SU-DHL-6 (cell line): ENCODE measurements around the gene TIMP3.

Experiments used
- H2AFZ ChIP-seq: fragments of 200-600 bp; sonication (generic); 2 replicates; pipeline ENCODE4 v1.6.1; 2014; ENCODE audit warnings: low read depth, mild to moderate bottlenecking, moderate library complexity, mixed read lengths, antibody characterized with exemption, low read length; ENCODE audit not compliant: severe bottlenecking
- H3F3A ChIP-seq: fragments of 200-600 bp; shearing (Covaris generic); 2 replicates; pipeline ENCODE4 v1.6.0; 2016; ENCODE audit warnings: antibody characterized with exemption, mild to moderate bottlenecking; ENCODE audit not compliant: insufficient read depth
- H3K27ac ChIP-seq: fragments of 200-600 bp; sonication (generic); 2 replicates; pipeline ENCODE4 v1.5.1; 2016; ENCODE audit warnings: low read depth, mild to moderate bottlenecking, low read length, moderate library complexity, mixed read lengths
- H3K27me3 ChIP-seq: fragments of 200-600 bp; sonication (generic), shearing (Covaris generic); 2 replicates; pipeline ENCODE4 v1.6.0; 2014; ENCODE audit warnings: mild to moderate bottlenecking, low read length
- H3K36me3 ChIP-seq: fragments of 200-600 bp; sonication (generic); 2 replicates; pipeline ENCODE4 v1.6.1; 2014; ENCODE audit warnings: mild to moderate bottlenecking, low read length, mixed read lengths
- H3K4me2 ChIP-seq: fragments of 300-600, 200-600 bp; shearing (Covaris generic), sonication (generic); 2 replicates; pipeline ENCODE4 v1.6.0; 2014; ENCODE audit warnings: low read length, low read depth, mild to moderate bottlenecking; ENCODE audit not compliant: poor library complexity, severe bottlenecking
- H3K4me3 ChIP-seq: fragments of 200-600 bp; sonication (generic); 2 replicates; pipeline ENCODE4 v1.5.1; 2014; ENCODE audit warnings: antibody characterized with exemption, low read length, mild to moderate bottlenecking, mixed read lengths; ENCODE audit not compliant: insufficient read depth, poor library complexity, severe bottlenecking
- H3K79me2 ChIP-seq: fragments of 200-600 bp; sonication (generic); 2 replicates; pipeline ENCODE4 v1.6.1; 2014; ENCODE audit warnings: mild to moderate bottlenecking, low read length, moderate library complexity; ENCODE audit not compliant: insufficient read depth
- H3K9ac ChIP-seq: fragments of 200-600 bp; sonication (generic); 2 replicates; pipeline ENCODE4 v1.7.0; 2014; ENCODE audit warnings: mild to moderate bottlenecking, low read length
- H3K9me2 ChIP-seq: fragments of 200-600 bp; sonication (generic); replicated peaks from 2 replicates; pipeline ENCODE4 v1.6.1; 2014; ENCODE audit warnings: low read length; ENCODE audit not compliant: insufficient read depth
- H3K9me3 ChIP-seq: fragments of 200-600 bp; sonication (generic); 2 replicates; pipeline ENCODE4 v1.6.1; 2014; ENCODE audit warnings: low read length, mixed read lengths; ENCODE audit not compliant: insufficient read depth
- H4K20me1 ChIP-seq: fragments of 200-600 bp; sonication (generic); 2 replicates; pipeline ENCODE4 v1.6.1; 2014; ENCODE audit warnings: low read depth, mild to moderate bottlenecking, antibody characterized with exemption, low read length, moderate library complexity, mixed read lengths
- CTCF ChIP-seq: fragments of 200-600 bp; sonication (generic); IDR thresholded peaks from one replicate; pipeline ENCODE4 v1.5.1; 2017; ENCODE audit warnings: antibody characterized with exemption, mild to moderate bottlenecking, low read length, moderate library complexity; ENCODE audit not compliant: insufficient read depth, poor library complexity, severe bottlenecking
- EZH2phosphoT487 ChIP-seq: fragments of 200-600 bp; sonication (generic), shearing (Covaris generic); conservative IDR thresholded peaks from 2 replicates; pipeline ENCODE4 v1.6.1; 2018; ENCODE audit warnings: mild to moderate bottlenecking, antibody characterized with exemption, low read length, moderate library complexity, mixed read lengths

TIMP3 gene

GRCh38 chr22:32815059-32815458 is 13.6 kb downstream of the TIMP3 start:
- Histone ChIP-seq H3K9ac (no peak overlapping the region), H3K36me3 (no peaks in the 10 kb centered on the region), H3F3A (no peaks in the 10 kb centered on the region), H4K20me1 (no peaks in the 10 kb centered on the region), H2AFZ (no peak overlapping the region), H3K4me2 (no peak overlapping the region), H3K27me3 (no peaks in the 10 kb centered on the region), H3K9me3 (no peaks in the 10 kb centered on the region), H3K79me2 (no peaks in the 10 kb centered on the region), H3K9me2 (no peaks in the 10 kb centered on the region; the same call in 1 of the 2 replicates), H3K27ac (no peak overlapping the region), H3K4me3 (no peak overlapping the region)
- TF ChIP-seq CTCF (no peak), EZH2phosphoT487 (no peak)

- H3K36me3 ChIP-seq = no peaks in the 10 kb centered on the region
- no peak overlapping the region for H3K9ac ChIP-seq
- no peaks in the 10 kb centered on the region for H3K27me3 ChIP-seq
- H4K20me1 ChIP-seq = no peaks in the 10 kb centered on the region
- no peaks in the 10 kb centered on the region; the same call in 1 of the 2 replicates for H3K9me2 ChIP-seq
- H3K27ac ChIP-seq = no peak overlapping the region
- no peaks in the 10 kb centered on the region for H3F3A ChIP-seq
- no peaks in the 10 kb centered on the region for H3K9me3 ChIP-seq
- no peak for TF ChIP-seq EZH2phosphoT487
- TF ChIP-seq CTCF = no peak
- H2AFZ ChIP-seq = no peak overlapping the region
- H3K79me2 ChIP-seq = no peaks in the 10 kb centered on the region
- no peak overlapping the region for H3K4me3 ChIP-seq
- H3K4me2 ChIP-seq = no peak overlapping the region
These were observed 14.4 kb downstream of the TIMP3 start for GRCh38 chr22:32815943-32816342.

- H3K36me3 ChIP-seq = no peaks in the 10 kb centered on the region
- H3K27me3 ChIP-seq = no peaks in the 10 kb centered on the region
- H3K27ac ChIP-seq = no peak overlapping the region
- no peaks in the 10 kb centered on the region for H3K9me3 ChIP-seq
- no peak overlapping the region for H3K4me3 ChIP-seq
- H2AFZ ChIP-seq = no peak overlapping the region
- no peak overlapping the region for H3K4me2 ChIP-seq
- no peaks in the 10 kb centered on the region for H4K20me1 ChIP-seq
- H3K9ac ChIP-seq = no peak overlapping the region
- no peaks in the 10 kb centered on the region for H3K79me2 ChIP-seq
- no peak for TF ChIP-seq EZH2phosphoT487
- TF ChIP-seq CTCF = no peak
- H3F3A ChIP-seq = no peaks in the 10 kb centered on the region
- no peaks in the 10 kb centered on the region; the same call in 1 of the 2 replicates for H3K9me2 ChIP-seq
These were observed 15.7 kb downstream of the TIMP3 start for GRCh38 chr22:32817137-32817730.
